Umbilical cord (tissue), 2 donors: ENCODE data around the gene SPATS1. TPM values are rescaled to one million over a fixed set of nuclear protein-coding genes. Genes with fewer than 3 reads are reported as not detected.

ENCODE experiments used
- DNase-seq: peaks from one replicate; pipeline ENCODE4 v3.0.0-alpha.2; 2015; ENCODE audit warnings: low spot score
- total RNA-seq: library from RNA; depleted of rRNA; stranded (reverse); fragments of >200 nt; gene quantifications from one replicate; pipeline ENCODE4 v1.2.3, GENCODE V29; 2014; ENCODE audit warnings: low replicate concordance; ENCODE audit not compliant: insufficient read depth

The SPATS1 gene
- total RNA-seq, 1 donor from 2014 or later, result not detected

DNA sequence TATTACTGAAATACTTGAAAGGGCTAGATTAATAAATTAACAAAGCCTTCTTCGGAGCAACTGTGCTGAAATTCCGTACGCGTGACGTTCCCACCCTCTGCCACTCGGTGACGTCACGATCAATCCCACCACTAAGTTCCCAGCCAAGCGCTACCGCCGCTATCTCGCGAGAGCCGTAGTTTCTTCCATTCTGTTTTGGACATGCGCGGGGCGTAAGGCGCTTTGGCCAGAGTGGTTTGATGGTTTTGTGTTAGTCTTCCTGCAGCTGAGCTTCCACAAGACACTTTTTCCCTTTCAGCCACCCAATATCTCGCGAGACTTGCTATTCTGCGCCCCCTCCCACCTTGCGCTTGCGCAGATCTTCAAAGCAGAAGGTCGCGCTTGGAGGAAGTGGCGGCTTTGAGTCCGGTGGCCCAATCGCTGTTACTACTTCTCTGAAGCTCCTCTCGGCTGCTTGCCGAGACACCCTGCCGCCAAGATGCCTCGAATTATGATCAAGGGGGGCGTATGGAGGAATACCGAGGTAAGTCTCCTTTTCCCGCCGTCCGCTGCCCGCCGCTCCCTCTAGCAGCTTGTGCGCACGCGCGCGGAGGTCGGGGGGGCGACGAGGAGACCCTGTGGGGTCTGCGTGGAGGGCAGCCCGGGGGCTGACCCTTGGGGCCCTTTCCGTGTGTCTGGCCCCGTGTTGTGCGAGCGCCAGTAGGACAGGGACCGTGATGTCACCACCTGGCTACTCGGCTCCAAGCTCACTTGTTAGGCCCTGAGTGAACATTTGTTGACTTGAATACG is 45.1 kb downstream of the SPATS1 start, which contains the start of gene CDC5L:
TSS of gene CDC5L (plus strand) at position 361 of the 789 bp plus-strand sequence. CDS start at position 479, 118 bp downstream.
- DNase-seq, result peak; percentile 100

DNA sequence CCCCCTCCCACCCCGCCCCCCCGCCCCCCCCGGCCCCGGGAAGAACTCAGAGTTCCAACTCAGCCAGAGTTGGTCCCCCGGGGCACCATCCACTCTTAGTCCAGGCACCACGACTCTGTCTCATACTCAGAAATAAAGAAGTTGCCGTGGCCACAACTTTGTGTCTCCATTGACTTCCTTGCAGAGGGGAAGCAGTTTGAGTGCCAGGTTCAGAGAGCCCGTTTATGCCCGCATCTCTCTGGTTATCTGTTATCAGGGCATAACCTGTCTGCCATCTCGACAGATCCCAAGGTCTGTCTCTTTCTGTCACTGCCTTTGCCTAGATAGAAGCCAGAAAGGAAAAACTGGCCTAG is 45.7 kb downstream of the SPATS1 start:
- DNase-seq, result peak; percentile 45

DNA sequence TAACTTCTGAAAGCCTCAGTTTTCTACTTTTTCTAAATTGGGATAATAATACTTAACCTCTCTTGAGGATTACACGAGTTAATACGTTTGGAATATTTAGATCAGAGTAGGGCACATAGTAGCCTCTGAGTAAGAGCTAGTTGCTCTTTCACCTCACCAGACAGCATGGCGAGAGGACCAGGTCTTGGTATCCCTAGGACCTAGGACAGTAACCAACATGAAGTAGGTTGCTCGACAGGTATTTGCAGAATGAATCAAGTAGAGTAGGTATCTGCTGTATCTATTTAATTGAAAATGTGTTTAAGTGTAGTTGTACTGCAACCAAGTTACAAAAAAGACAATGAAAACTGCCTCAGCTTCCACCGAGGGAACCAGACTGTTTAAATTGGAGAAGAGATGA is 46.4 kb downstream of the SPATS1 start:
- DNase-seq, result no peak

DNA sequence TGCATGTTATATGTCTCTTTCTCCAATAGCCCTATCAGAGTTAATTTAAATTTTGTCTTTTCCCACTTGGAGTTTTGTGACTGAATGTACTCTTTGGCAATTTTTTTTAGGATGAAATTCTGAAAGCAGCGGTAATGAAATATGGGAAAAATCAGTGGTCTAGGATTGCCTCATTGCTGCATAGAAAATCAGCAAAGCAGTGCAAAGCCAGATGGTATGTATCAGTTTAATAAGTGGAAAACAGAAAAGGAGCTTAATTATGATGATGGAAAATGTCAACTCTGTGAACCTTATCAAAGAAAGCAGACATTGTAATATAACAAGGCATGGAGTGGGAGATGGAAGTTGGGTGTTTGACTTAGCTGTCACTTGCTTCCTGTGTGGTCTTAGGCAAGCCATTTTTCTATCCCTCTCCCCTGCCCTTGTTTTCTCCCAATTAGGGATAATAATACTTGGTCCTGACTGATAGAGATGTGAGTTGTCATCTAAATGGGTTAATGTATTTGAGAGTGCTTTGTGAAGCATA is 47.8 kb downstream of the SPATS1 start:
- no peak for DNase-seq

Other genes with a start within 250 kb of the SPATS1 start
- 28.9 TPM for gene MRPL14, start 215.2 kb upstream of the SPATS1 start, total RNA-seq
- 10.4 TPM for gene TMEM63B, start 215.1 kb upstream of the SPATS1 start, total RNA-seq
- gene CAPN11, start 183.8 kb upstream of the SPATS1 start, total RNA-seq, result not detected
- not detected for gene MYMX, start 125.7 kb upstream of the SPATS1 start, total RNA-seq
- gene SLC29A1, start 119.1 kb upstream of the SPATS1 start, total RNA-seq, result 11.1 TPM
- 256 TPM for gene HSP90AB1, start 95.5 kb upstream of the SPATS1 start, total RNA-seq
- gene SLC35B2, start 85.1 kb upstream of the SPATS1 start, total RNA-seq, result 33.7 TPM
- gene NFKBIE, start 77.1 kb upstream of the SPATS1 start, total RNA-seq, result 2.4 TPM
- 0.96 TPM for gene TMEM151B, start 72.2 kb upstream of the SPATS1 start, total RNA-seq
- 13.2 TPM for gene AARS2, start 29.3 kb upstream of the SPATS1 start, total RNA-seq
- gene CDC5L, start 45.1 kb downstream of the SPATS1 start, total RNA-seq, result 25.0 TPM